Measurements from ENCODE around the gene NR1I3. TPM values are rescaled to one million over a fixed set of nuclear protein-coding genes. Genes with fewer than 3 reads are reported as not detected.

Gene NR1I3
- total RNA-seq, 2 donors from 2014 or later, result not detected

DNA sequence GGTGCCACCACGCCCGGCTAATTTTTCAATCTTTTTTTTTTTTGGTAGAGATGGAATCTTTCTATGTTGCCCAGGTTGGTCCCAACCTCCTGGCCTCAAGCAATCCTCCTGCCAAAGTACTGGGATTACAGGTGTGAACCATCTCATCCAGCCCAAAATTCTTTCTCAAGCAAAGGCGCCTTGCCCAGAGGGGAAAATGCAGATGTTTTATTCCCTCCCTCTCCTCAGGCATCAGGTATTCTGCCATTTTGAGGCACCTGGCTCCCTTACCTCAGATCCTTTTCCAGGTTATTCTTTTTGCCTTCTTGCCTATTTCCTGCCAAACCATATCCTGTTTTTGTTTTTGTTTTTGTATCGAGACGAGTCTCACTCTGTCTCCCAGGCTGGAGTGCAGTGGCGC is 49.6 kb downstream of the NR1I3 start:
- no peaks in the 10 kb centered on the region for H3K9me3 ChIP-seq
- no peak overlapping the region for H3K27ac ChIP-seq
- H3K4me3 ChIP-seq, result no peak overlapping the region
- 75 to 83% methylated on average over 6 of the region's 6 CpGs for WGBS, 2 donors
- intact Hi-C loops (cut with DNase I), result no loop called here
- DNase-seq (no peak), ATAC-seq (no peak)
- TF ChIP-seq, protein P1, sequence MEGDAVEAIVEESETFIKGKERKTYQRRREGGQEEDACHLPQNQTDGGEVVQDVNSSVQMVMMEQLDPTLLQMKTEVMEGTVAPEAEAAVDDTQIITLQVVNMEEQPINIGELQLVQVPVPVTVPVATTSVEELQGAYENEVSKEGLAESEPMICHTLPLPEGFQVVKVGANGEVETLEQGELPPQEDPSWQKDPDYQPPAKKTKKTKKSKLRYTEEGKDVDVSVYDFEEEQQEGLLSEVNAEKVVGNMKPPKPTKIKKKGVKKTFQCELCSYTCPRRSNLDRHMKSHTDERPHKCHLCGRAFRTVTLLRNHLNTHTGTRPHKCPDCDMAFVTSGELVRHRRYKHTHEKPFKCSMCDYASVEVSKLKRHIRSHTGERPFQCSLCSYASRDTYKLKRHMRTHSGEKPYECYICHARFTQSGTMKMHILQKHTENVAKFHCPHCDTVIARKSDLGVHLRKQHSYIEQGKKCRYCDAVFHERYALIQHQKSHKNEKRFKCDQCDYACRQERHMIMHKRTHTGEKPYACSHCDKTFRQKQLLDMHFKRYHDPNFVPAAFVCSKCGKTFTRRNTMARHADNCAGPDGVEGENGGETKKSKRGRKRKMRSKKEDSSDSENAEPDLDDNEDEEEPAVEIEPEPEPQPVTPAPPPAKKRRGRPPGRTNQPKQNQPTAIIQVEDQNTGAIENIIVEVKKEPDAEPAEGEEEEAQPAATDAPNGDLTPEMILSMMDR (IDR thresholded peaks at IDR 0.05), result no peak
- no peak for TF ChIP-seq POLR2A (IDR thresholded peaks at IDR 0.05)
- no peaks in the 10 kb centered on the region for H3K36me3 ChIP-seq (replicated peaks in 1 of 2; ENCODE audit: insufficient read depth in 1 of 2, low read depth in 2 of 2)
- H3K27me3 ChIP-seq, result no peaks in the 10 kb centered on the region
- no peaks in the 10 kb centered on the region for H3K4me1 ChIP-seq

DNA sequence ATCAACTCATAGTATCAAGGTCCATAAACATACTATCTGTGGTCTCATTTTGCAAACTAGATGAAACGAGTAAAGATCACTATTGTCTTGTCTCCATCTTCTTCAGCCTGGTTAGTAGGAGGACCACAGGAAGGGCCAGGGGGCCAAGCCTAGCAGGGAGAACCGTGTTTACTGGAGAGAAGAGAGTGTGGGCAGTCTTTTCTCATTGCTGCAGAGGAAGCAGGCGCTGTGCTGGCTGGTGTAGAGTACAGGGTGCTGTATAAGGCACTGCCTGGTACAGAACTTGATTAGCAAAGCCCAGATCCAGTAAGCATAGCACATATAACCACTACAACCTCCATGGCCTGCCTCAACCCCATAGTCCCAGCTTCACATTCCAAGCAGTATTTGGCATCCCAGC is 50.7 kb downstream of the NR1I3 start:
- DNase-seq (no peak), ATAC-seq (no peak)
- 45 to 58% methylated on average over 2 to 3 of the region's 3 CpGs for WGBS, 2 donors
- Histone ChIP-seq H3K4me3 (no peak overlapping the region), H3K27me3 (no peaks in the 10 kb centered on the region), H3K4me1 (no peaks in the 10 kb centered on the region), H3K9me3 (no peaks in the 10 kb centered on the region), H3K27ac (no peak overlapping the region), H3K36me3 (replicated peaks in 1 of 2; ENCODE audit: insufficient read depth in 1 of 2, low read depth in 2 of 2) (no peaks in the 10 kb centered on the region)
- intact Hi-C loops (cut with DNase I), result no loop called here
- no peak for TF ChIP-seq POLR2A (IDR thresholded peaks at IDR 0.05)
- TF ChIP-seq, protein P1 (IDR thresholded peaks at IDR 0.05), result no peak

DNA sequence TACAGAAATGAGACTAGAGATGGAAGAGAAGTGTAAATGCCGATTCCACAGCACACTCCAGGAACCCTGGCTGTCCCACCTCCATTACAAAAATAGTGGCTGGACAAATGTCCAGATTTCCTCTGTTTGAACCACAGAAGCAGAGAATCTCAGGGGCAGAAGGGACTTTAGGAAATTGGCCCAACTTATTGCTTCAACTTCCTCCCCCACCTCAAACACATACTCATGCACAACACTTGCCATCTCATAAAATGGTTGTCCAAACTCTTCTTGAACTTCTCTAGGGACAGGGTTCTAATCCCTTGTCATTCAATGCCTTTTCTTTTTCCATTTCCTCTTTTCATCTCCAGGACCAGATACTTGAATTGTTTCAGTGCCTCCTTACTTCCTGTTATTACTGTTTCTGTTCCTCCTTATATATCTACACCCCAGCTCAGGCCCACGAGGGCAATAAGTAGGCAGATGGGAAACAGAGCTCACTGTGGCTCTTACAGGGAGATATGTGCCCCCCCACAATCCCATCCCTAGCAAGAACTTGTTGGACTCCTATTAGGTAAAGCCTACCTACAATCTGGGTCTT is 52.2 kb downstream of the NR1I3 start:
- WGBS, 2 donors, result 25 to 28% methylated on average over 2 of the region's 2 CpGs
- ATAC-seq, result no peak

DNA sequence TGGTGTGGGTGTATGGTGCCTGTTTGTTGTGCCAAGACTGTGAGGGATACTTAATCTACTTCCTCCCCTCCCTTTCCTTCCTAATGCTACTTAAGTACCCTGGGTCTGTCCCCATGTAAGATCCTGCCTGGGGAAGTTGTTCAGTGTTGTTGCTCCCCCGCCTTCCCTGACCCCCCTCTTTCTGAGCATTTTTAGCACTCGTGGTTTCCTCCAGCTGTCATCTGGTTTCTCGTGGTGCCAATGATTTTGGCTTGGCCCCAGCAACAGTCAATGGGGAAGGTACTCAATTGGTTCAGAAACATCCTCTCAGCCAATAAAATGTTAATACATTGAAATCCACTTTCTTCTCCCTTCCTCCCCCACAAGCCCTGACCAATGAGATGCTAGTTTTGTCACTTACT is 52.7 kb downstream of the NR1I3 start:
- Histone ChIP-seq H3K27me3 (no peaks in the 10 kb centered on the region), H3K27ac (peak overlapping the region in 1 of 4 donors; percentile 69), H3K9me3 (no peaks in the 10 kb centered on the region), H3K36me3 (replicated peaks in 1 of 2; ENCODE audit: insufficient read depth in 1 of 2, low read depth in 2 of 2) (no peaks in the 10 kb centered on the region), H3K4me1 (no peaks in the 10 kb centered on the region), H3K4me3 (no peak overlapping the region)
- peak in 3 of 4 donors; percentile 51 to 82 (median 56) for DNase-seq
- TF ChIP-seq POLR2A (IDR thresholded peaks at IDR 0.05), result peak in 1 of 3 donors; percentile 13
- TF ChIP-seq, protein P1 (IDR thresholded peaks at IDR 0.05), result no peak
- intact Hi-C loops (cut with DNase I), result no loop called here
- WGBS, 2 donors, result 15 to 26% methylated on average over 3 of the region's 3 CpGs
- peak; percentile 54 for ATAC-seq

More for the DNA sequence above, 52.2 kb downstream of the NR1I3 start:
- intact Hi-C loops (cut with DNase I), result no loop called here
- Histone ChIP-seq H3K27me3 (no peaks in the 10 kb centered on the region), H3K4me1 (no peaks in the 10 kb centered on the region), H3K9me3 (no peaks in the 10 kb centered on the region), H3K27ac (peak overlapping the region in 2 of 4 donors; percentile 10 to 69), H3K36me3 (replicated peaks in 1 of 2; ENCODE audit: insufficient read depth in 1 of 2, low read depth in 2 of 2) (no peaks in the 10 kb centered on the region), H3K4me3 (no peak overlapping the region)
- peak in 1 of 4 donors; percentile 41 for DNase-seq
- TF ChIP-seq, protein P1 (IDR thresholded peaks at IDR 0.05), result no peak
- peak in 1 of 3 donors; percentile 0 for TF ChIP-seq POLR2A (IDR thresholded peaks at IDR 0.05)

DNA sequence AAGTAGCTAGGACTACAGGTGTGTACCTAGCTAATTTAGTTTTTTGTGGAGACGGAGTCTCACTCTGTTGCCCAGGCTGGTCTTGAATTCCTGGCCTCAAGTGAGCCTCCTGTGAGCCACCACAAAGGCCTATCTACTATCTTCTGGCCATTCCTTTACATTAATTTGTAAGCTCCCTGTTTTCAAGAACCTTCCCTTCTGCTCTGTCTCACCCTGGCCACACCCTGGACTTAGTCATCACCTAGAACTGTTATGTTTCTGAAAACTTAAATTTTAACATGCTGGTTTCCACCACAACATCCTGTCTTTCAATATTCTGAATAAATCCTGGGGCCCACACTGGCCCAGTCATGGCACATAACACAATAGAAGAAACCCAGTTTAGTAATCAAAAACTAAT is 55.8 kb downstream of the NR1I3 start:
- Histone ChIP-seq H3K36me3 (replicated peaks in 1 of 2; ENCODE audit: insufficient read depth in 1 of 2, low read depth in 2 of 2) (no peaks in the 10 kb centered on the region), H3K27me3 (no peaks in the 10 kb centered on the region), H3K9me3 (no peaks in the 10 kb centered on the region), H3K4me3 (no peak overlapping the region), H3K4me1 (peaks cover 9% of the 10 kb centered on the region), H3K27ac (no peak overlapping the region)
- no peak for TF ChIP-seq POLR2A (IDR thresholded peaks at IDR 0.05)
- TF ChIP-seq, protein P1 (IDR thresholded peaks at IDR 0.05), result no peak
- DNase-seq (no peak), ATAC-seq (no peak)
- intact Hi-C loops (cut with DNase I), result no loop called here
- WGBS, 2 donors, result 69 to 88% methylated on average over 1 of the region's 1 CpG
